GM23248 (cell line): ENCODE measurements around the gene AHI1. TPM values are rescaled to one million over a fixed set of nuclear protein-coding genes. Genes with fewer than 3 reads are reported as not detected.

Experiments
- DNase-seq: peaks from one replicate; pipeline ENCODE4 v3.0.0-alpha.2; 2015
- H2AFZ ChIP-seq: fragments of 200-600 bp; sonication (generic); 2 replicates; pipeline ENCODE4 v1.6.1; 2016; ENCODE audit warnings: antibody characterized with exemption
- H3F3A ChIP-seq: fragments of 200-600 bp; sonication (generic); 2 replicates; pipeline ENCODE4 v1.6.1; 2016; ENCODE audit warnings: mild to moderate bottlenecking, antibody characterized with exemption, mixed run types; ENCODE audit not compliant: insufficient read depth
- H3K27ac ChIP-seq: fragments of 200-600 bp; sonication (generic); 2 replicates; pipeline ENCODE4 v1.5.1; 2016; ENCODE audit warnings: mild to moderate bottlenecking
- H3K27me3 ChIP-seq: fragments of 200-600 bp; sonication (generic); replicated peaks from 2 replicates; pipeline ENCODE4 v1.6.1; 2016; ENCODE audit warnings: mild to moderate bottlenecking; ENCODE audit not compliant: insufficient read depth
- H3K36me3 ChIP-seq: fragments of 200-600 bp; sonication (generic); 2 replicates; pipeline ENCODE4 v1.6.1; 2016; ENCODE audit warnings: low read depth, mild to moderate bottlenecking
- H3K4me1 ChIP-seq: fragments of 200-600 bp; sonication (generic); 2 replicates; pipeline ENCODE4 v1.6.1; 2016; ENCODE audit warnings: mild to moderate bottlenecking; ENCODE audit not compliant: insufficient read depth
- H3K4me2 ChIP-seq: fragments of 200-600 bp; sonication (generic); one replicate; pipeline ENCODE4 v1.6.1; 2016; ENCODE audit warnings: mild to moderate bottlenecking; ENCODE audit not compliant: unreplicated experiment
- H3K4me3 ChIP-seq: fragments of 200-600 bp; sonication (generic); 2 replicates; pipeline ENCODE4 v1.5.1; 2016; ENCODE audit warnings: mild to moderate bottlenecking
- H3K79me2 ChIP-seq: fragments of 200-600 bp; sonication (generic); 2 replicates; pipeline ENCODE4 v1.6.1; 2016; ENCODE audit warnings: mild to moderate bottlenecking; ENCODE audit not compliant: insufficient read depth
- H3K9ac ChIP-seq: fragments of 200-600 bp; sonication (generic); 2 replicates; pipeline ENCODE4 v1.6.1; 2016; ENCODE audit warnings: mild to moderate bottlenecking
- H3K9me2 ChIP-seq: fragments of 200-600 bp; sonication (generic); 2 replicates; pipeline ENCODE4 v1.6.1; 2016; ENCODE audit warnings: mixed run types, mild to moderate bottlenecking, moderate library complexity; ENCODE audit not compliant: insufficient read depth
- H3K9me3 ChIP-seq: fragments of 200-600 bp; sonication (generic); one replicate; pipeline ENCODE4 v1.6.1; 2017; ENCODE audit warnings: low read depth
- H4K20me1 ChIP-seq: fragments of 200-600 bp; sonication (generic); 2 replicates; pipeline ENCODE4 v1.6.0; 2016; ENCODE audit not compliant: insufficient read depth
- EZH2 ChIP-seq: fragments of 200-600 bp; sonication (generic); IDR thresholded peaks from 2 replicates; pipeline ENCODE4 v1.6.1; 2018; ENCODE audit warnings: antibody characterized with exemption, mild to moderate bottlenecking; ENCODE audit not compliant: insufficient read depth, poor library complexity, severe bottlenecking
- EZH2phosphoT487 ChIP-seq: fragments of 200-600 bp; sonication (generic); IDR thresholded peaks from 2 replicates; pipeline ENCODE4 v1.6.1; 2018; ENCODE audit warnings: antibody characterized with exemption, moderate library complexity, mild to moderate bottlenecking, low read depth; ENCODE audit not compliant: insufficient read depth
- WGBS, 2 experiments: methylation state at CpG; one replicate each; pipeline ENCODE4 v1.1.6; 2015 to 2017; ENCODE audit warnings: low lambda C conversion rate in 2 of 2, low coverage in 1 of 2; ENCODE audit errors: missing lambda C conversion rate in 2 of 2; 5-methylcytosine and 5-hydroxymethylcytosine counted together
- in situ Hi-C: fragments of 300-500 bp; cut with MboI; formaldehyde crosslinking; loops from 2 replicates; pipeline ENCODE4 v1.15.0; 2020
- polyA plus RNA-seq: library from polyadenylated mRNA; unstranded; fragments of >200 nt; fragmentation: Nextera tagmentation; extraction: Ambion mirVana; gene quantifications from 2 replicates; pipeline ENCODE4 v1.2.1, GENCODE V29; 2016
- total RNA-seq: library from RNA; depleted of rRNA; stranded (reverse); fragments of >200 nt; shearing (Covaris generic); gene quantifications from 2 replicates; pipeline ENCODE4 v1.2.3, GENCODE V29; 2014

AHI1 gene
- total and polyA plus RNA-seq, 2 experiments from 2014 or later, result 11.1 to 25.9 TPM

DNA sequence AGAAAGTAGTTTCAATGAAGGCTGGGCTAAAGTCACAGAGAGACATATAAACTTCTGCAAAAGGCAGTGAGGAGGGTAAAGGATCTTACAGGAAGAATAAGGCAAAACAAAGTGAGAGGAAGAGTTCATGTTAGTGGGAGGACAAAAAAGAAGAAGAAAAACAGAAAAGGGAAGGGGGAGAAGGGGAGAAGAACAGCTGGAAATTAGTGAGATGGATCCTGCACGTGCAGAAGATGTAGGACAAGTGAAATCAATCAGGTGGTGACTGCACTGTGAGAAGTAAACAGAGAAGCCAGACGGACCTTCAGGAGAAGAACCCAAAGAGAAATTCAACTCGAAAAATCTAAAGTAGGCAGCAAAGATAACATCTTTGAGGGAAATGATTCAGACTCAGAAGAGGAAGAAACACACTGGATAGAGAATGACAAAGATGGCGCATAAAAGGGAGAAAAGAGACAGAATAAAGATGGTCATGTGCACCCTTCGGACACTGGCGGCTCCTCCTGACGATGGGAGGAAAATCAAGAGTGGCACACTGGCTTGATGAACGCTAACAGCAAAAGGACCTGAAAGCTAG is 210.5 kb downstream of the AHI1 start:
- WGBS, 2 experiments, result 87 to 92% methylated on average over 8 of the region's 8 CpGs
- DNase-seq, result no peak
- Histone ChIP-seq H4K20me1 (no peaks in the 10 kb centered on the region), H3F3A (no peaks in the 10 kb centered on the region), H3K4me1 (peaks cover 9% of the 10 kb centered on the region; the same call in 1 of the 2 replicates), H3K36me3 (peaks cover 4% of the 10 kb centered on the region; the same call in 1 of the 2 replicates), H3K27me3 (no peaks in the 10 kb centered on the region), H3K27ac (no peak overlapping the region), H3K9me2 (no peaks in the 10 kb centered on the region), H3K9ac (no peak overlapping the region), H2AFZ (no peak overlapping the region), H3K79me2 (no peaks in the 10 kb centered on the region), H3K9me3 (no peaks in the 10 kb centered on the region), H3K4me2 (no peak overlapping the region), H3K4me3 (no peak overlapping the region)
- in situ Hi-C loops, result no loop called here
- TF ChIP-seq EZH2phosphoT487, result no peak
- TF ChIP-seq EZH2, result no peak

DNA sequence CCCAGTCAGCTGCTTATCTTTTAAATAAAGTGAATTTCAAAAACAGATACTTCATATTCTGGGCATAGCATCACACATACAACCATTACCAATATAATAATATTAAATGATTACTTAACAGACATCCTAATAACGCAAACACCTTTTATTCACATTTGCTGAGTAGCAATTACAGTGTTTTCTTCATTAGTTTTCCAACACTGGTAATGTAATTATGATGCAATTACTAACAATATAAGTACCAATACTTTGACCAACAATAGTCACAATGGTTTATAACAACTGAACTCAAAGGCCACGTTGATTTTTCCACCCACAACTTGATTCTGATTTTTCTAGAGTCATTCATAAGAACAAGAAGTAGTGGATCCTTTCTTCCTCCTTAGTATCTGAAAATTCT is 212.4 kb downstream of the AHI1 start:
- WGBS, 2 experiments, result 93 to 96% methylated on average over 2 of the region's 2 CpGs
- TF ChIP-seq EZH2phosphoT487 (no peak), EZH2 (no peak)
- H3K27me3 ChIP-seq, result no peaks in the 10 kb centered on the region
- no peak for DNase-seq
- H3F3A ChIP-seq, result no peaks in the 10 kb centered on the region
- no peak overlapping the region for H3K4me2 ChIP-seq
- H3K4me3 ChIP-seq, result no peak overlapping the region
- H3K79me2 ChIP-seq, result no peaks in the 10 kb centered on the region
- H3K9ac ChIP-seq, result no peak overlapping the region
- H2AFZ ChIP-seq, result no peak overlapping the region
- H3K9me3 ChIP-seq, result no peaks in the 10 kb centered on the region
- in situ Hi-C loops, result no loop called here
- no peaks in the 10 kb centered on the region for H4K20me1 ChIP-seq
- H3K36me3 ChIP-seq, result peaks cover 2% of the 10 kb centered on the region; the same call in 1 of the 2 replicates
- H3K9me2 ChIP-seq, result no peaks in the 10 kb centered on the region
- H3K4me1 ChIP-seq, result no peaks in the 10 kb centered on the region
- H3K27ac ChIP-seq, result no peak overlapping the region

DNA sequence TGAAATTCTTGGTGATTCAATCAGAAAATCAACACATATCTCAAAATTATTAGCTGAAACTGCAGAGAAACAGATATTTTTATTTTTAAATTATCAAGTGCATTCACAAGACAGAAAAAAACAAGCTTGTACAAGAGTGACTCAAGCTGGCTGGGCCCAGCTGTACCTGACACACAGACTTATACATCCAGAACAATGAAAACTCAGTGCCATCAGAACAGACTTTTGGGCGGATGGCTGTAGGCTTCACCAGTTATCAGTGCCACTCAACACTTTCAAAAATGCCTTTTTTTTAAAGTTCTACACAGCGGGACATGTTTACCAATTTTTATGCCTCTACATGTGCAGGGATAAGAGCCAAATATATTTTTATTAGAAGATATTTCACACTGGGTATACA is 213.6 kb downstream of the AHI1 start:
- DNase-seq, result no peak
- Histone ChIP-seq H3K9ac (no peak overlapping the region), H3K36me3 (no peaks in the 10 kb centered on the region), H3K27ac (no peak overlapping the region), H3K4me2 (no peak overlapping the region), H3K4me3 (no peak overlapping the region), H3K9me3 (no peaks in the 10 kb centered on the region), H3K79me2 (no peaks in the 10 kb centered on the region), H3K9me2 (no peaks in the 10 kb centered on the region), H4K20me1 (no peaks in the 10 kb centered on the region), H3K27me3 (no peaks in the 10 kb centered on the region), H3F3A (no peaks in the 10 kb centered on the region), H3K4me1 (no peaks in the 10 kb centered on the region), H2AFZ (no peak overlapping the region)
- TF ChIP-seq EZH2, result no peak
- TF ChIP-seq EZH2phosphoT487, result no peak
- 91 to 99% methylated on average over 2 of the region's 2 CpGs for WGBS, 2 experiments
- in situ Hi-C loops, result no loop called here

DNA sequence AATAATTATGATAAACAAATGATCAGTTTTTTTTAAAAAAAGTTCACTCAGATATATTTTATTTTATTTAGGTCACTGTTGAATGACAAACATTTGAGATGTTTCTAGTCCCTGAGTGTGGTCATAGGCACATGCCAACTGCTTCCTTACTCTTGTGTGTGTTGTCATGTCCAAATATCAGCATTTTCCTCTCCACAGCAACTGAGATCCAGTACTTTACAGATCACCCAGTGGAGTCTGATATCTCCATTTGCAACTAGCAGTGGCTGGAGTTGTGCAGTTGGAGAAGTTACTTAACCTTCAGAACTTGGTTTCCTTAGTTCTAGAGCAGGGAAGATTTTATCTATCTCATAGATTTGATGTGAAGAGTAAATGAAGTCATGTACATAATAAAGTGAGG is 215.1 kb downstream of the AHI1 start:
- H2AFZ ChIP-seq, result no peak overlapping the region
- TF ChIP-seq EZH2 (no peak), EZH2phosphoT487 (no peak)
- no peaks in the 10 kb centered on the region for H3K9me2 ChIP-seq
- no peak overlapping the region for H3K4me3 ChIP-seq
- no peak overlapping the region for H3K9ac ChIP-seq
- no peaks in the 10 kb centered on the region for H3K36me3 ChIP-seq
- H3F3A ChIP-seq, result no peaks in the 10 kb centered on the region
- no peaks in the 10 kb centered on the region for H3K4me1 ChIP-seq
- DNase-seq, result no peak
- no peak overlapping the region for H3K27ac ChIP-seq
- H4K20me1 ChIP-seq, result no peaks in the 10 kb centered on the region
- no peaks in the 10 kb centered on the region for H3K79me2 ChIP-seq
- H3K4me2 ChIP-seq, result no peak overlapping the region
- in situ Hi-C loops, result no loop called here
- H3K9me3 ChIP-seq, result no peaks in the 10 kb centered on the region
- no peaks in the 10 kb centered on the region for H3K27me3 ChIP-seq

DNA sequence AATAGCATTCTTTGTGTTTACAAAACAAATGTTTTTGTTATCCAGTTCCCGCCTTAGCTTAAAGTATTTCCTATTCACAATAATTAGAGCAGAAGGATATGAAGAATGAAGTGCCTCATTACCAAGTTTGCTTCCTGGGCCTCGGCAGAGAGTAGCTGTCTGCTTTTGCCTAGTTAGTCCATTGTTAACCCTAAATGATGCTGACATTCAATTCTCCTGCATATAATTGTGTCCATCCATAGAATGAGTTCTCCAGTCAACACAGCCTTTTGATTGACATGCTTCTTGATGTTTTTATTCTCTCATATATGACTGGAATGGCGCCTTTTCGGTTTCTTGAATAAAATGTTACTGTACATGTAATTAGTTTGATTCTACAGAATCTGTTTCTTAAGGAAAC is 215.6 kb downstream of the AHI1 start:
- no peak overlapping the region for H3K9ac ChIP-seq
- H3K4me1 ChIP-seq, result no peaks in the 10 kb centered on the region
- no peaks in the 10 kb centered on the region for H3K9me3 ChIP-seq
- H3K27me3 ChIP-seq, result no peaks in the 10 kb centered on the region
- H2AFZ ChIP-seq, result no peak overlapping the region
- H3K9me2 ChIP-seq, result no peaks in the 10 kb centered on the region
- WGBS, 2 experiments, result 88 to 91% methylated on average over 4 of the region's 4 CpGs
- in situ Hi-C loops, result no loop called here
- no peaks in the 10 kb centered on the region for H3K36me3 ChIP-seq
- DNase-seq, result no peak
- no peak overlapping the region for H3K4me3 ChIP-seq
- no peak overlapping the region for H3K4me2 ChIP-seq
- H3K79me2 ChIP-seq, result no peaks in the 10 kb centered on the region
- no peak for TF ChIP-seq EZH2
- no peak for TF ChIP-seq EZH2phosphoT487
- no peaks in the 10 kb centered on the region for H4K20me1 ChIP-seq
- H3K27ac ChIP-seq, result no peak overlapping the region
- no peaks in the 10 kb centered on the region for H3F3A ChIP-seq
